WTC11 (cell line): ENCODE measurements around the gene MCM3AP. TPM values are rescaled to one million over a fixed set of nuclear protein-coding genes. Genes with fewer than 3 reads are reported as not detected.
"Not testable (repeated sequence)": the region's sequence is repeated elsewhere in the genome, so short reads cannot be mapped to it uniquely, and the experiment has no call there.

ENCODE experiments used
- ATAC-seq: fragments of 200-7000 bp; cut with Tn5 transposase; 2 replicates; pipeline ENCODE4 v1.10.0; 2021; ENCODE audit warnings: mild to moderate bottlenecking, moderate library complexity
- CTCF ChIA-PET: fragments of 300-600 bp; sonication (Branson Sonifier 250); formaldehyde crosslinking; loops from one replicate; lab custom pipeline; 2021; ENCODE audit warnings: antibody characterized with exemption; lab: Charles Lee
- POLR2A ChIA-PET: fragments of 350-600 bp; sonication (Branson Sonifier 250); formaldehyde crosslinking; loops from one replicate; lab custom pipeline; 2021; ENCODE audit warnings: antibody characterized with exemption; lab: Charles Lee
- DNase-seq: peaks from one replicate; pipeline ENCODE4 v3.0.0; 2021; ENCODE audit warnings: low spot score
- H3K27ac Mint-ChIP-seq: 2 replicates; pipeline ENCODE4 v1.8.0; 2021; ENCODE audit warnings: mixed read lengths
- H3K27me3 Mint-ChIP-seq: 2 replicates; pipeline ENCODE4 v1.8.0; 2021; ENCODE audit warnings: low read depth, mild to moderate bottlenecking, moderate library complexity, mixed read lengths
- H3K36me3 Mint-ChIP-seq: 2 replicates; pipeline ENCODE4 v1.8.0; 2021; ENCODE audit warnings: mixed read lengths
- H3K4me1 Mint-ChIP-seq: 2 replicates; pipeline ENCODE4 v1.8.0; 2022; ENCODE audit warnings: mixed read lengths
- H3K4me3 Mint-ChIP-seq: 2 replicates; pipeline ENCODE4 v1.8.0; 2021; ENCODE audit warnings: mild to moderate bottlenecking, moderate library complexity, mixed read lengths
- H3K9me3 Mint-ChIP-seq: 2 replicates; pipeline ENCODE4 v1.8.0; 2021; ENCODE audit warnings: mixed read lengths
- AFF4 ChIP-seq: sonication (generic); formaldehyde crosslinking; IDR thresholded peaks from 2 replicates; pipeline ENCODE4 v1.8.1; 2023; ENCODE audit warnings: mild to moderate bottlenecking, missing genetic modification reagents, borderline replicate concordance
- AR ChIP-seq: fragments of 250-450 bp; sonication (Bioruptor Pico); IDR thresholded peaks from 2 replicates; pipeline ENCODE4 v1.9.0; 2021; ENCODE audit warnings: mild to moderate bottlenecking
- CBFB ChIP-seq: sonication (generic); formaldehyde crosslinking; IDR thresholded peaks from 2 replicates; pipeline ENCODE4 v1.8.1; 2022; ENCODE audit warnings: mild to moderate bottlenecking, low read depth, missing genetic modification reagents
- ERG ChIP-seq: fragments of 250-450 bp; sonication (Bioruptor Pico); IDR thresholded peaks from 2 replicates; pipeline ENCODE4 v1.8.0; 2021; ENCODE audit warnings: mild to moderate bottlenecking
- FOXJ3 ChIP-seq: sonication (generic); formaldehyde crosslinking; IDR thresholded peaks from 2 replicates; pipeline ENCODE4 v1.9.0; 2021; ENCODE audit warnings: missing genetic modification reagents, mild to moderate bottlenecking, borderline replicate concordance
- FOXP4 ChIP-seq: sonication (generic); formaldehyde crosslinking; IDR thresholded peaks from 2 replicates; pipeline ENCODE4 v1.8.0; 2022; ENCODE audit warnings: mild to moderate bottlenecking, missing genetic modification reagents
- GRHL2 ChIP-seq: fragments of 250-450 bp; sonication (Bioruptor Pico); IDR thresholded peaks from 2 replicates; pipeline ENCODE4 v1.8.0; 2022; ENCODE audit warnings: mild to moderate bottlenecking, moderate library complexity; ENCODE audit not compliant: insufficient replicate concordance, severe bottlenecking
- HMGA2 ChIP-seq: fragments of 250-450 bp; sonication (Bioruptor Pico); IDR thresholded peaks from 2 replicates; pipeline ENCODE4 v1.4.0; 2021; ENCODE audit warnings: mild to moderate bottlenecking, moderate library complexity
- IRF2 ChIP-seq: sonication (generic); formaldehyde crosslinking; IDR thresholded peaks from 2 replicates; pipeline ENCODE4 v1.8.0; 2022; ENCODE audit warnings: low read depth, missing genetic modification reagents, borderline replicate concordance
- KAT7 ChIP-seq: sonication (generic); formaldehyde crosslinking; IDR thresholded peaks from 2 replicates; pipeline ENCODE4 v1.8.1; 2023; ENCODE audit warnings: missing genetic modification reagents, mild to moderate bottlenecking, borderline replicate concordance
- NFE2L1 ChIP-seq: sonication (generic); formaldehyde crosslinking; IDR thresholded peaks from 2 replicates; pipeline ENCODE4 v1.8.1; 2023; ENCODE audit warnings: missing genetic modification reagents
- PREB ChIP-seq: sonication (generic); formaldehyde crosslinking; IDR thresholded peaks from 2 replicates; pipeline ENCODE4 v1.8.1; 2022; ENCODE audit warnings: mild to moderate bottlenecking, missing genetic modification reagents, moderate library complexity, borderline replicate concordance
- PRRX2 ChIP-seq: fragments of 250-450 bp; sonication (Bioruptor Pico); IDR thresholded peaks from 2 replicates; pipeline ENCODE4 v1.8.0; 2021; ENCODE audit warnings: mild to moderate bottlenecking
- SMAD4 ChIP-seq: sonication (generic); formaldehyde crosslinking; IDR thresholded peaks from 2 replicates; pipeline ENCODE4 v1.8.0; 2022; ENCODE audit warnings: mild to moderate bottlenecking, missing genetic modification reagents
- SOX15 ChIP-seq: fragments of 250-450 bp; sonication (Bioruptor Pico); IDR thresholded peaks from 2 replicates; pipeline ENCODE4 v1.9.0; 2021; ENCODE audit warnings: mild to moderate bottlenecking
- SP1 ChIP-seq: sonication (generic); formaldehyde crosslinking; conservative IDR thresholded peaks from 2 replicates; pipeline ENCODE4 v1.8.1; 2022; ENCODE audit warnings: missing genetic modification reagents
- TCF7 ChIP-seq: sonication (generic); formaldehyde crosslinking; IDR thresholded peaks from 2 replicates; pipeline ENCODE4 v1.8.0; 2022; ENCODE audit warnings: mild to moderate bottlenecking, low read depth, missing genetic modification reagents, moderate library complexity
- TP53 ChIP-seq: sonication (generic); formaldehyde crosslinking; IDR thresholded peaks from 2 replicates; pipeline ENCODE4 v1.8.1; 2023; ENCODE audit warnings: mild to moderate bottlenecking, missing genetic modification reagents
- ZMAT4 ChIP-seq: fragments of 250-450 bp; sonication (Bioruptor Pico); IDR thresholded peaks from 2 replicates; pipeline ENCODE4 v1.9.0; 2021; ENCODE audit warnings: mild to moderate bottlenecking
- ZNF423 ChIP-seq: fragments of 250-450 bp; sonication (Bioruptor Pico); IDR thresholded peaks from 2 replicates; pipeline ENCODE4 v2.1.2; 2022; ENCODE audit warnings: mild to moderate bottlenecking, moderate library complexity
- ZNF671 ChIP-seq: fragments of 250-450 bp; sonication (Bioruptor Pico); IDR thresholded peaks from 2 replicates; pipeline ENCODE4 v1.8.0; 2021; ENCODE audit warnings: mild to moderate bottlenecking
- ZSCAN18 ChIP-seq: fragments of 250-450 bp; sonication (Bioruptor Pico); IDR thresholded peaks from 2 replicates; pipeline ENCODE4 v2.1.2; 2022; ENCODE audit warnings: mild to moderate bottlenecking, moderate library complexity
- total RNA-seq: library from RNA; stranded (reverse); gene quantifications from 3 replicates; pipeline ENCODE4 v1.2.3, GENCODE V29; 2021

MCM3AP gene
- total RNA-seq, 1 experiment from 2014 or later = 167 TPM

GRCh38 chr21:46311568-46311967, 26.2 kb upstream of the MCM3AP start (continued):
- no peak for TF ChIP-seq PREB (CRISPR knock-in tag)
- TF ChIP-seq PRRX2 (CRISPR knock-in tag) = no peak
- no peak for TF ChIP-seq TCF7 (CRISPR knock-in tag)
- TF ChIP-seq SP1 (CRISPR knock-in tag) = no peak
- no peak for TF ChIP-seq ERG (CRISPR knock-in tag)
- no peak for TF ChIP-seq ZNF423 (CRISPR knock-in tag)
- TF ChIP-seq AFF4 = no peak

- DNase-seq, H3K4me3 Mint-ChIP-seq, ATAC-seq, H3K4me1 Mint-ChIP-seq, H3K9me3 Mint-ChIP-seq, H3K27me3 Mint-ChIP-seq, H3K27ac Mint-ChIP-seq: not testable (repeated sequence)
- H3K36me3 Mint-ChIP-seq = peaks cover 39% of the 10 kb centered on the region
- ChIA-PET POLR2A (interaction anchor here (0.7 kb wide), 1 partner anchor 142 kb away, joined by 5 read pairs; no protein-coding TSS in a partner anchor), CTCF (interaction anchor here (0.7 to 1.6 kb wide), 2 partner anchors 16 to 167 kb away, joined by 3 to 5 read pairs; no protein-coding TSS in a partner anchor)
These were observed 24.8 kb upstream of the MCM3AP start for GRCh38 chr21:46310260-46310659.

- Mint-ChIP-seq H3K36me3 (peaks cover 47% of the 10 kb centered on the region), H3K4me1 (no peaks in the 10 kb centered on the region), H3K9me3 (peaks cover 3% of the 10 kb centered on the region; the same call in 1 of the 2 replicates), H3K27ac (no peak overlapping the region), H3K4me3 (no peak overlapping the region), H3K27me3 (no peaks in the 10 kb centered on the region)
- DNase-seq (no peak), ATAC-seq (no peak)
- CTCF ChIA-PET = no interaction called here
- POLR2A ChIA-PET = no interaction called here
- TF ChIP-seq GRHL2 (CRISPR knock-in tag) (no peak), FOXP4 (CRISPR knock-in tag) (no peak), SMAD4 (CRISPR knock-in tag) (no peak), TP53 (CRISPR knock-in tag) (no peak), HMGA2 (CRISPR knock-in tag) (no peak), IRF2 (CRISPR knock-in tag) (no peak), ZMAT4 (CRISPR knock-in tag) (no peak), CBFB (CRISPR knock-in tag) (no peak), NFE2L1 (CRISPR knock-in tag) (no peak), KAT7 (no peak), ZSCAN18 (CRISPR knock-in tag) (no peak), FOXJ3 (CRISPR knock-in tag) (no peak), ZNF671 (CRISPR knock-in tag) (no peak), AR (CRISPR knock-in tag) (no peak), SOX15 (CRISPR knock-in tag) (no peak)
These were observed 23.0 kb upstream of the MCM3AP start for GRCh38 chr21:46308431-46308830.
